ENCODE measurements around the gene DENND4B.

The DENND4B gene

DNA sequence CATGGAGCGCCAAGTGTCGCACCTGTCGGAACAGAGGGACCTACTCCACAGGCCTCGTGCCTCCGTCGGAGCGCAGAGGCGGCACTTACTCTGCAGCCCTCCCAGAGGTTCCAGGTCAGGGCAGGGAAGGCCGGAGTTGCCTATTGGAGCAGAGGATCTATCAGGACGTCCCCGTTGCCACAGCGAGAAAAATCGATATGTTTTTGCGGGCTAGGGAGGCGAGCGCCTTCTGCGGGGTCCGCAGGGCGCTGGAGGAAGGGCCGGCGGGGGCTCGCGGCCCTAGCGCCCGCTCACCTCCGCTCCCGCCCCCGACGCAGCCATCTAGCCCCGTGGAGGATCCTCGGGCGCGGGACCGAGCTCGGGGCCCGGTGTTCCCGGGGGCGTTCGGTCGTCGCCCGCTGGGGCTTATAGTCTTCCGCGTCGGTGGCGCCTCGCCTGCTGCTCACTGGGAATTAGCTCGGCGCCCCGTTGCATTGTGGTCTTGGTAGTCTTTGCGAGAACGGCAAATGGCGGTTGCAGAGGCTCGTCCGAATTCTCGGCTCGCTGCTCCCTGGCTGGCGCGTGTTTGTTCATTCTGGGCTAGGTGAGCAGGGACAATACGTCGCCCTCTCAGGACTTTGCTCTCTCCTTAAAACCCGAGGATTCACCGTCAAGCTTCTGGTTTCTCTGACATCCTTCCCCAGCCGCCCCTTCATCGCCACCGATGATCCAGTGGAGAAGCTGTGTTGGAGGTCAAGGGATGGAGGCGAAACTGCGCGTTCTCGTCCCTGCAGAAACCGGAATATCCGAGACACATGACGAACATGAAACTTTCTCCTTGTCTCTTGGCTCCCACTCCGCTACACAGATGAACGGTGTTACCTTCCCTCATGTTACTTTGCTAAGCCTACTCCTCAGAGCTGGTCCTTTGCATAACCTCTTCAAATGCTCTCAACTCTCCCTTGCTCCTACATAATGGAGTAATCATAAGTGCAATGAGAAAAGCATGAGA, 31.0 kb upstream of the DENND4B start, which contains the start of gene JTB:
JTB (minus strand) TSS at position 425 of the 991 bp plus-strand sequence; CDS start at position 3, 422 bp downstream.
- TF ChIP-seq, protein P1, sequence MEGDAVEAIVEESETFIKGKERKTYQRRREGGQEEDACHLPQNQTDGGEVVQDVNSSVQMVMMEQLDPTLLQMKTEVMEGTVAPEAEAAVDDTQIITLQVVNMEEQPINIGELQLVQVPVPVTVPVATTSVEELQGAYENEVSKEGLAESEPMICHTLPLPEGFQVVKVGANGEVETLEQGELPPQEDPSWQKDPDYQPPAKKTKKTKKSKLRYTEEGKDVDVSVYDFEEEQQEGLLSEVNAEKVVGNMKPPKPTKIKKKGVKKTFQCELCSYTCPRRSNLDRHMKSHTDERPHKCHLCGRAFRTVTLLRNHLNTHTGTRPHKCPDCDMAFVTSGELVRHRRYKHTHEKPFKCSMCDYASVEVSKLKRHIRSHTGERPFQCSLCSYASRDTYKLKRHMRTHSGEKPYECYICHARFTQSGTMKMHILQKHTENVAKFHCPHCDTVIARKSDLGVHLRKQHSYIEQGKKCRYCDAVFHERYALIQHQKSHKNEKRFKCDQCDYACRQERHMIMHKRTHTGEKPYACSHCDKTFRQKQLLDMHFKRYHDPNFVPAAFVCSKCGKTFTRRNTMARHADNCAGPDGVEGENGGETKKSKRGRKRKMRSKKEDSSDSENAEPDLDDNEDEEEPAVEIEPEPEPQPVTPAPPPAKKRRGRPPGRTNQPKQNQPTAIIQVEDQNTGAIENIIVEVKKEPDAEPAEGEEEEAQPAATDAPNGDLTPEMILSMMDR (conservative IDR thresholded peaks at IDR 0.05; ENCODE audit: low read depth, low read length) = no peak

DNA sequence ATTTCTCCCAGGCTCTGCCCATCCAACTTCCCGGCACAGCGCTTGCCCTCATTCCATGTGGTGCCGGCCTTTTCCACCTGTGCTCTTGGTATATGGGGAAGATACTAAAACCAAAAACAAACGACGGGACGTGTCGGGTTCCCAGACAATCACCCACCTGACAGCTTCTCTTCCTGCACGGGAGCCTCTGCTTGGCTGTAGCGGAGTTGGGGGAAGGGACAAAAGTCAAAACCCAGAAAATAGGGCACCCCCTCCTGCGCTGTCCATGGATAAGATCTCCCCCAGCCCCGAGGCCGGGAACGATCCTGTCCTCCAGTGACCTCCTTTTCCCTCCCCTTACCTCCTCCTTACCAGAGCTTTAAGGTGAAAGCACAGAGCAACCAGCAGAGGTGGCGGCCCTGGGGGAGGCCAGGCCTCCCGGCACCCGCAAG, 30.3 kb upstream of the DENND4B start:
- DNase-seq (ENCODE audit: low read depth) = no peak
- TF ChIP-seq, protein P1 (conservative IDR thresholded peaks at IDR 0.05; ENCODE audit: low read depth, low read length) = no peak
- peak overlapping the region; percentile 75 for H3K4me3 ChIP-seq (ENCODE audit: low read length)

More for the DNA sequence above, 31.0 kb upstream of the DENND4B start, which contains the start of gene JTB:
- peak within 1 kb of the TSS; percentile 75 for H3K4me3 ChIP-seq (ENCODE audit: low read length)
- DNase-seq (ENCODE audit: low read depth) = no peak

DNA sequence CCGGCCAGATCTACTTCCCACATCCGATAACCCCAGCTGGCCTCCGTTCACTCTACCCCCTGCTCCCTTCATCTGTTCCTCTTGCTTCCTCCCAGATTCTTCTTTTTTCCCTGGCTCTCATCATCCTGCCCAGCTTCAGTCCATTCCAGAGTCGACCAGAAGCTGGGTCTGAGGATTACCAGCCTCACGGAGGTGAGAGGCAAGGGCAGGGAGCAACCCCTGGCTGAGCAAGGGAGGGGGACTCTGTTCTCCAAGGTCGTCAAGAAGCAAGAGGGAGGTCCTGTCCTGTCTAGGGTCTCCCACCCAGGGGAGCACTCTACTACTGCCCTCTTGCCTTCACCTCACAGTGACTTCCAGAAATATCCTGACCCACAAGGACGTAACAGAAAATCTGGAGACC, 27.0 kb upstream of the DENND4B start:
- no peak for DNase-seq (ENCODE audit: low read depth)
- no peak overlapping the region for H3K4me3 ChIP-seq (ENCODE audit: low read length)
- TF ChIP-seq, protein P1 (conservative IDR thresholded peaks at IDR 0.05; ENCODE audit: low read depth, low read length) = no peak

DNA sequence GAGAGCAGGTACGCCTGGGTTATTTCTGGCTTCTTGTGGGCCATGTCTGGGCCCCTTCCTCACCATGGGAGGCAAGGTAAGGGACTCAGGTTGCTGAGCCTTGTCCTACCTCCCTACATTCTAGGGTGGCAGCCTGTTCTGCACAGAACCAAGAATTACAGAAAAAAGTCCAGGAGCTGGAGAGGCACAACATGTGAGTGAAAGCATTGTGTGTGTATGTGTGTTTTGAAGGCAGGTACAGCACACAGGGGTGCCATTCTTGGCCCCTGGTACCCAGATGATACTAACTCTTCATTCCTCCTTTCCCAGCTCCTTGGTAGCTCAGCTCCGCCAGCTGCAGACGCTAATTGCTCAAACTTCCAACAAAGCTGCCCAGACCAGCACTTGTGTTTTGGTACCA, 26.6 kb upstream of the DENND4B start:
- DNase-seq (ENCODE audit: low read depth) = no peak
- TF ChIP-seq, protein P1 (conservative IDR thresholded peaks at IDR 0.05; ENCODE audit: low read depth, low read length) = no peak
- no peak overlapping the region for H3K4me3 ChIP-seq (ENCODE audit: low read length)

DNA sequence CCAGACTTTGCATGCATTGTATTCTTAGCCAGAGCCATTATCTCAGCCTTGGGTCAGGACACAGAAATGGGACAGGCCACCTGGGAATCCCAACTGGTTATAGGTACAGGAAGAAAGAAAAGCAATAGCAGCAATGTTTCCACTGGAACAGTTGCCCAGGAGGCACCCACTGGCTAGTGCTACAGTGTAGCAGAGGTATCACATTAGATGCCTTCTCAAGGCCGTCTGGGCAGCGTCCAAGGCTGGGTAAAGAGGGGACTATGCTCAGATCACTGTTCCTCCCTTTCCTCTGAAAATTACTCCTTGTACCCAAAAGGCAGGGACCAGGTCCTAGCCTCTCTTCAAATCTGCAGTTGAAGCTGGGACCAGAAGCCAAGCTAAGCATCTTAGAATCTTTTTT, 23.8 kb upstream of the DENND4B start:
- TF ChIP-seq, protein P1 (conservative IDR thresholded peaks at IDR 0.05; ENCODE audit: low read depth, low read length) = no peak
- DNase-seq (ENCODE audit: low read depth) = no peak
- no peak overlapping the region for H3K4me3 ChIP-seq (ENCODE audit: low read length)

DNA sequence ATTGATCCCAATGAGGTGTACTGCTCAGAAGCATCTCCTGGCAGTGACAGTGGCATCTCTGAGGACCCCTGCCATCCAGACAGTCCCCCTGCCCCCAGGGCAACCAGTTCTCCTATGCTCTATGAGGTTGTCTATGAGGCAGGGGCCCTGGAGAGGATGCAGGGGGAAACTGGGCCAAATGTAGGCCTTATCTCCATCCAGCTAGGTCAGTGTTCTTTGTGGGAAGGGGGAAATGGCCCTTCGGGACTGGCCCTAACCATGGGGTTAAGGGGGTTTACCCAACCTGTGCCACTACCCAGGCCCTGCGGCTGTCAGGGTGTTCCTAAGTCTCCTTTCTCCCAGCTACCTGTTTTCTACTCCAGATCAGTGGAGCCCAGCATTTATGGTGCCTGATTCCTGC, 22.5 kb upstream of the DENND4B start:
- TF ChIP-seq, protein P1 (conservative IDR thresholded peaks at IDR 0.05; ENCODE audit: low read depth, low read length) = no peak
- no peak for DNase-seq (ENCODE audit: low read depth)
- peak overlapping the region; percentile 38 for H3K4me3 ChIP-seq (ENCODE audit: low read length)
